ENCODE measurements around the gene ZNF691. TPM values are rescaled to one million over a fixed set of nuclear protein-coding genes. Genes with fewer than 3 reads are reported as not detected.

The ZNF691 gene
- total RNA-seq, 4 donors from 2014 or later: 7.1 to 25.5 (median 9.8) TPM

- Histone ChIP-seq H3K36me3 (no peaks in the 10 kb centered on the region), H3K4me1 (no peaks in the 10 kb centered on the region), H3K4me3 (no peak overlapping the region), H3K27me3 (peaks cover 0 to 7% (median 0%) of the 10 kb centered on the region in 3 donors), H3K27ac (no peak overlapping the region), H3K9me3 (no peaks in the 10 kb centered on the region)
- DNase-seq: no peak
- ATAC-seq: no peak
- no peak for TF ChIP-seq POLR2A (IDR thresholded peaks at IDR 0.05)
- TF ChIP-seq, protein P1, sequence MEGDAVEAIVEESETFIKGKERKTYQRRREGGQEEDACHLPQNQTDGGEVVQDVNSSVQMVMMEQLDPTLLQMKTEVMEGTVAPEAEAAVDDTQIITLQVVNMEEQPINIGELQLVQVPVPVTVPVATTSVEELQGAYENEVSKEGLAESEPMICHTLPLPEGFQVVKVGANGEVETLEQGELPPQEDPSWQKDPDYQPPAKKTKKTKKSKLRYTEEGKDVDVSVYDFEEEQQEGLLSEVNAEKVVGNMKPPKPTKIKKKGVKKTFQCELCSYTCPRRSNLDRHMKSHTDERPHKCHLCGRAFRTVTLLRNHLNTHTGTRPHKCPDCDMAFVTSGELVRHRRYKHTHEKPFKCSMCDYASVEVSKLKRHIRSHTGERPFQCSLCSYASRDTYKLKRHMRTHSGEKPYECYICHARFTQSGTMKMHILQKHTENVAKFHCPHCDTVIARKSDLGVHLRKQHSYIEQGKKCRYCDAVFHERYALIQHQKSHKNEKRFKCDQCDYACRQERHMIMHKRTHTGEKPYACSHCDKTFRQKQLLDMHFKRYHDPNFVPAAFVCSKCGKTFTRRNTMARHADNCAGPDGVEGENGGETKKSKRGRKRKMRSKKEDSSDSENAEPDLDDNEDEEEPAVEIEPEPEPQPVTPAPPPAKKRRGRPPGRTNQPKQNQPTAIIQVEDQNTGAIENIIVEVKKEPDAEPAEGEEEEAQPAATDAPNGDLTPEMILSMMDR (IDR thresholded peaks at IDR 0.05 in 4 of 5, conservative IDR thresholded peaks at IDR 0.05 in 1 of 5): no peak
- in situ Hi-C loops (cut with MboI; ENCODE audit: low sequenced_read_pairs in 4 of 4) (no loop called here), intact Hi-C loops (cut with DNase I; ENCODE audit: low total_unique reads) (no loop called here)
Observed at GRCh38 chr1:42873670-42874069, 27.3 kb downstream of the ZNF691 start.

DNA sequence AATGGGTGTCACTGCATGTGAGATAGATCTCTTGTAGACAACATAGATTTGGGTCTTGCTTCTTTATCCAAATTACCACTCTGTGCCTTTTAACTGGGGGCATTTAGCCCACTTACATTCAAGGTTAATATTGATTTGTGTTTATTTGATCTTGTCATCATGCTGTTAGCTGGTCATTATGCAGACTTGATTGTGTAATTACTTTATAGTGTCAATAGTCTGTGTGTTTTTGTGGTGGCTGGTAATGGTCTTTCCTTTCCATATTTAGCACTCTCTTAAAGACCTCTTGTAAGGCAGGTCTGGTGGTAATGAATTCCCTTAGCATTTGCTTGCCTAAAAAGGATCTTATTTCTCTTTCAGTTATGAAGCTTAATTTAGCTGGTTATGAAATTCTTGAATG, 29.6 kb downstream of the ZNF691 start:
- Histone ChIP-seq H3K36me3 (no peaks in the 10 kb centered on the region), H3K27me3 (peaks cover 0 to 8% (median 0%) of the 10 kb centered on the region in 3 donors), H3K9me3 (no peaks in the 10 kb centered on the region), H3K4me1 (no peaks in the 10 kb centered on the region), H3K4me3 (no peak overlapping the region), H3K27ac (no peak overlapping the region)
- intact Hi-C loops (cut with DNase I; ENCODE audit: low total_unique reads) (no loop called here), in situ Hi-C loops (cut with MboI; ENCODE audit: low sequenced_read_pairs in 4 of 4) (no loop called here)
- TF ChIP-seq, protein P1 (IDR thresholded peaks at IDR 0.05 in 4 of 5, conservative IDR thresholded peaks at IDR 0.05 in 1 of 5): no peak
- no peak for TF ChIP-seq POLR2A (IDR thresholded peaks at IDR 0.05)
- DNase-seq: no peak
- ATAC-seq: no peak

DNA sequence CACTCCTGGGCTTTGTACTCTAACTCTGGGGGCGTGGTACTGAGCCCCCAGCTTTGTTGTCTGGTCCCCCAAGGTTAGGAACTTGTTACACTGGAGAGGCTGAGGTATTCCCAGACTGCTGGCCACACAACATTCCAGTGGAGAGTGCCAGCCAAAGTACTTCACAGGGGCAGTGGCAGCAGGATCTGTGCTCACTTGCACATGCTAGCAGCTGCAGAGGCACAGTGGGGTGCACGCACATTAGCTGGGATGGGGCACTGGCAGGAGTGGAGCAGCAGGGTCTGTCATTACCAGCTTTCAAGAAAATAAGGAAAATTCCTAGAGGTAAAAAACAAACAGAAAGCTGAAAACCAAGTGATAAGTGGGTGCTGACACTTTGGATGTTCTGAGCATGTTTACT, 31.0 kb downstream of the ZNF691 start:
- ATAC-seq (no peak), DNase-seq (no peak)
- H3K27ac ChIP-seq: no peak overlapping the region
- intact Hi-C loops (cut with DNase I; ENCODE audit: low total_unique reads): no loop called here
- in situ Hi-C loops (cut with MboI; ENCODE audit: low sequenced_read_pairs in 4 of 4): no loop called here
- H3K27me3 ChIP-seq: peaks cover 0 to 8% (median 0%) of the 10 kb centered on the region in 3 donors
- H3K4me3 ChIP-seq: no peak overlapping the region
- TF ChIP-seq, protein P1 (IDR thresholded peaks at IDR 0.05 in 4 of 5, conservative IDR thresholded peaks at IDR 0.05 in 1 of 5): no peak
- TF ChIP-seq POLR2A (IDR thresholded peaks at IDR 0.05): no peak
- no peaks in the 10 kb centered on the region for H3K9me3 ChIP-seq
- H3K4me1 ChIP-seq: no peaks in the 10 kb centered on the region
- no peaks in the 10 kb centered on the region for H3K36me3 ChIP-seq

DNA sequence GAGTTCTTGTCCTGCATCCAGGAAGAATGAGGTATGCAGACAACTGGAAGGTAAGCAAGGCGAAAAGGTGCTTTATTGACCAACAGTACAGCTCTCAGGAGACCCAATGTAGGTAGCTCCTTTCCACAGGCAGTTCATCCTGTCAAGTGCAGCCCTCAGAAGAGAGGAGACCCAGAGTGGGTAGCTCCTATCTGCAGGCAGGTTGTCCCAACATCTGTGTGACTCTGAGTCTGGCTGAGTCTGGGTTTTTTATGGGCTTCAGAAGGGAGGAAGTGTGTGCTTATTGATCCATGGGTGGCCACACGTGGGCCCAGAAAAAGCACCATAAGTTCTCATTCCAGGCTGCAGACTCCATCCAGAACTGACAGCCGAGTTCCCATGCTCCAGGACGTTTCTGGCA, 34.0 kb downstream of the ZNF691 start:
- DNase-seq: no peak
- Histone ChIP-seq H3K9me3 (no peaks in the 10 kb centered on the region), H3K4me3 (no peak overlapping the region), H3K27me3 (peaks cover 0 to 8% (median 0%) of the 10 kb centered on the region in 3 donors), H3K27ac (no peak overlapping the region), H3K4me1 (no peaks in the 10 kb centered on the region), H3K36me3 (no peaks in the 10 kb centered on the region)
- in situ Hi-C loops (cut with MboI; ENCODE audit: low sequenced_read_pairs in 4 of 4): no loop called here
- intact Hi-C loops (cut with DNase I; ENCODE audit: low total_unique reads): no loop called here
- TF ChIP-seq, protein P1 (IDR thresholded peaks at IDR 0.05 in 4 of 5, conservative IDR thresholded peaks at IDR 0.05 in 1 of 5): no peak
- TF ChIP-seq POLR2A (IDR thresholded peaks at IDR 0.05): no peak
- no peak for ATAC-seq

DNA sequence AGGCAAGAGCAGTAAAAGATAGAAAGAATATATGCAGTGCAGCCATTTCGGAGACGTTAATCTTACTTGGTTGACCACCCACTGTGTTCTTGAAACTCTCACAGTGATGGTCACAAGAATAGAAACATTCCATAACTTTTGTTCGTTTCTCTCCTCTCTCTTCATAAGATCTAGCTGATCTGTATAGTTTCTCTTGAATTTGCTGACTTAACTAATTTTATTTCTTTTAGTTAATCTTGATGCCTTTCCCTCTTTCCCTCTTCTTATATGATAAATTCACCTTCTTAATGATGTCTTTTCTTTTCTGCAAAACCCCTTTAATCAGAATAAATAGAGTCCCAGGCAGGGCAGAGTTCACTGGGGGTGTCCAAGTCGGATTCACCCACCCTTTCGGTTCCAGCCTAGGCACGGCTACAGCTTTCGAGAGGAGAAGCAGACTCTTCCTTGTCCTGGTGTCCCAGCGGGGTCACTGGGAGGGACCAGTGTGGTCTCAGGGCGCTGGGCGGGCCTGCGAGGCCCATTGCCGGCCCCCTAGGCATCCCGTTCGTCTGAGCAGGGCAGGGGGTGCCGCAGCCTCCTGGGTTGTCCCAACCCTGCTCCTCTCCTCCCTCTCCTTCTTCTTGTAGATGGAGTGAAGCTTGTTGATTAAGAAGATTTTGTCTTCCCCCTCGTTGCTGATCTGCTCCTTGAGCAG, 39.8 kb downstream of the ZNF691 start:
- in situ Hi-C loops (cut with MboI; ENCODE audit: low sequenced_read_pairs in 4 of 4): no loop called here
- no peaks in the 10 kb centered on the region for H3K27me3 ChIP-seq
- TF ChIP-seq, protein P1 (IDR thresholded peaks at IDR 0.05 in 4 of 5, conservative IDR thresholded peaks at IDR 0.05 in 1 of 5): no peak
- no peak for TF ChIP-seq POLR2A (IDR thresholded peaks at IDR 0.05)
- no peaks in the 10 kb centered on the region for H3K9me3 ChIP-seq
- no peaks in the 10 kb centered on the region for H3K36me3 ChIP-seq
- intact Hi-C loops (cut with DNase I; ENCODE audit: low total_unique reads): no loop called here
- ATAC-seq (no peak), DNase-seq (no peak)
- H3K4me3 ChIP-seq: no peak overlapping the region
- no peaks in the 10 kb centered on the region for H3K4me1 ChIP-seq
- no peak overlapping the region for H3K27ac ChIP-seq

All from gastrocnemius medialis (tissue), 4 donors.